Measurements from ENCODE around the gene FAT1.

- TF ChIP-seq CTCF (IDR thresholded peaks at IDR 0.05; ENCODE audit: poor library complexity, severe bottlenecking) = no peak
- no peak for TF ChIP-seq POLR2AphosphoS5 (IDR thresholded peaks at IDR 0.05)
Measured at GRCh38 chr4:186701273-186701672, 22.4 kb downstream of the FAT1 start.

All from neural cell (in vitro differentiated cells).